Measurements from ENCODE around the gene IL5RA. TPM values are rescaled to one million over a fixed set of nuclear protein-coding genes. Genes with fewer than 3 reads are reported as not detected.

Gene IL5RA
- polyA plus RNA-seq, 1 of the 3 experiments (the other 2 are of a cell fraction) = not detected

GRCh38 chr3:3086239-3086638 lies 23.9 kb downstream of the IL5RA start:
- ChIA-PET CTCF (no interaction called here), POLR2A (no interaction called here)
- 41% methylated on average over 6 of the region's 6 CpGs for WGBS (ENCODE audit: low lambda C conversion rate)

DNA sequence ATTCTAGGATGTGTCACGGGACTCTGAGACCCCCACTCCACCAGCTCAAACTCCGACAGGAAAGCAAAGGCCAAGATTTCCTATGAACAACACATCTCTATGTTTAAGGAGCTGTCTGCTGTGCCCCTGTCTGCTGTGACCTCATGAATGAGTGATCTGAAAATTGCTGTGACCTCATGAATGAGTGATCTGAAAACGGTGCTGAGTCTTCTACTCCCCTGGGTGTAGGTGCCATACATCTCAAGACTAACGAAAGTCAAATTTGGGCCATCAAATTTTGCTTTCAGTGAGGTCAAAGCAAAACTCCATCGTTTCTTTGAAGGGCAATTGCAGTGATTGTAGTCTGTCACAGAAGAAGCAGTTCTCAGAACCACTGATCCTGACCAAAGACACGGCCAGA lies 24.4 kb downstream of the IL5RA start:
- Histone ChIP-seq H3K9ac (no peak overlapping the region), H2AFZ (ENCODE audit: low read depth) (no peak overlapping the region), H3K4me2 (no peak overlapping the region), H3K27me3 (ENCODE audit: insufficient read depth) (no peaks in the 10 kb centered on the region), H3K27ac (ENCODE audit: low read depth in 2 of 2, low read length in 1 of 2) (no peak overlapping the region), H3F3A (replicated peaks; ENCODE audit: insufficient read depth) (no peaks in the 10 kb centered on the region), H3K36me3 (replicated peaks in 1 of 2; ENCODE audit: control insufficient read depth in 1 of 2, insufficient read depth in 2 of 2, low read length in 1 of 2) (no peaks in the 10 kb centered on the region), H3K9me2 (no peaks in the 10 kb centered on the region), H3K79me2 (ENCODE audit: insufficient read depth) (no peaks in the 10 kb centered on the region), H3K4me1 (ENCODE audit: control insufficient read depth in 1 of 2, insufficient read depth in 2 of 2, low read depth in 1 of 2, low read length in 1 of 2) (peaks cover 0 to 3% of the 10 kb centered on the region in 2 experiments; a peak in 1 of 4 replicates), H4K20me1 (ENCODE audit: insufficient read depth) (no peaks in the 10 kb centered on the region), H3K4me3 (ENCODE audit: low read depth in 2 of 2, low read length in 1 of 2) (no peak overlapping the region), H3K9me3 (no peaks in the 10 kb centered on the region)
- POLR2A ChIA-PET = no interaction called here
- TF ChIP-seq CHD2 (IDR thresholded peaks at IDR 0.05; ENCODE audit: low read length, partially characterized antibody) (no peak), RAD21 (IDR thresholded peaks at IDR 0.05; ENCODE audit: low read length) (no peak), MXI1 (IDR thresholded peaks at IDR 0.05; ENCODE audit: low read depth, low read length) (no peak), USF1 (IDR thresholded peaks at IDR 0.05; ENCODE audit: borderline replicate concordance, low read depth) (no peak), GABPA (IDR thresholded peaks at IDR 0.05; ENCODE audit: low read depth) (no peak), TCF12 (IDR thresholded peaks at IDR 0.05) (no peak), FOXM1 (IDR thresholded peaks at IDR 0.05; ENCODE audit: low read depth) (no peak), ELF1 (IDR thresholded peaks at IDR 0.05) (no peak), USF2 (IDR thresholded peaks at IDR 0.05; ENCODE audit: borderline replicate concordance, low read depth, low read length) (no peak), RFX5 (IDR thresholded peaks at IDR 0.05; ENCODE audit: low read length) (no peak), EZH2phosphoT487 (IDR thresholded peaks at IDR 0.05; ENCODE audit: borderline replicate concordance, low read depth) (no peak), RCOR1 (IDR thresholded peaks at IDR 0.05; ENCODE audit: low read length) (no peak), EP300 (IDR thresholded peaks at IDR 0.05; ENCODE audit: borderline replicate concordance in 1 of 2, low read depth in 1 of 2, low read length in 1 of 2) (no peak), RXRA (IDR thresholded peaks at IDR 0.05; ENCODE audit: borderline replicate concordance, low read depth) (no peak), SMC3 (IDR thresholded peaks at IDR 0.05; ENCODE audit: low read depth, low read length) (no peak), TEAD4 (IDR thresholded peaks at IDR 0.05; ENCODE audit: borderline replicate concordance, insufficient read depth) (no peak), NRF1 (IDR thresholded peaks at IDR 0.05; ENCODE audit: low read depth, low read length) (no peak), MEF2A (IDR thresholded peaks at IDR 0.05; ENCODE audit: borderline replicate concordance, low read depth) (no peak)
- no peak for DNase-seq
- 25% methylated on average over 6 of the region's 6 CpGs for WGBS (ENCODE audit: low lambda C conversion rate)
- CTCF ChIA-PET = interaction anchor here (1.1 kb wide), 1 partner anchor 12 kb away, joined by 3 read pairs; no protein-coding TSS in a partner anchor

More at GRCh38 chr3:3086239-3086638, 23.9 kb downstream of the IL5RA start:
- Histone ChIP-seq H3K4me1 (ENCODE audit: control insufficient read depth in 1 of 2, insufficient read depth in 2 of 2, low read depth in 1 of 2, low read length in 1 of 2) (peaks cover 0 to 3% of the 10 kb centered on the region in 2 experiments; a peak in 1 of 4 replicates), H3K4me3 (ENCODE audit: low read depth in 2 of 2, low read length in 1 of 2) (no peak overlapping the region), H3K36me3 (replicated peaks in 1 of 2; ENCODE audit: control insufficient read depth in 1 of 2, insufficient read depth in 2 of 2, low read length in 1 of 2) (no peaks in the 10 kb centered on the region), H3K9ac (no peak overlapping the region), H4K20me1 (ENCODE audit: insufficient read depth) (no peaks in the 10 kb centered on the region), H2AFZ (ENCODE audit: low read depth) (no peak overlapping the region), H3K9me2 (no peaks in the 10 kb centered on the region), H3K4me2 (no peak overlapping the region), H3K27ac (ENCODE audit: low read depth in 2 of 2, low read length in 1 of 2) (no peak overlapping the region), H3K79me2 (ENCODE audit: insufficient read depth) (no peaks in the 10 kb centered on the region), H3F3A (replicated peaks; ENCODE audit: insufficient read depth) (no peaks in the 10 kb centered on the region), H3K9me3 (no peaks in the 10 kb centered on the region), H3K27me3 (ENCODE audit: insufficient read depth) (no peaks in the 10 kb centered on the region)
- no peak for DNase-seq
- TF ChIP-seq FOSL2 (IDR thresholded peaks at IDR 0.05; ENCODE audit: borderline replicate concordance, low read depth) = no peak
- TF ChIP-seq EZH2phosphoT487 (IDR thresholded peaks at IDR 0.05; ENCODE audit: borderline replicate concordance, low read depth) = no peak
- no peak for TF ChIP-seq MEF2A (IDR thresholded peaks at IDR 0.05; ENCODE audit: borderline replicate concordance, low read depth)
- no peak for TF ChIP-seq RFX5 (IDR thresholded peaks at IDR 0.05; ENCODE audit: low read length)
- TF ChIP-seq USF1 (IDR thresholded peaks at IDR 0.05; ENCODE audit: borderline replicate concordance, low read depth) = no peak
- no peak for TF ChIP-seq TCF12 (IDR thresholded peaks at IDR 0.05)
- TF ChIP-seq TEAD4 (IDR thresholded peaks at IDR 0.05; ENCODE audit: borderline replicate concordance, insufficient read depth) = no peak
- TF ChIP-seq FOXM1 (IDR thresholded peaks at IDR 0.05; ENCODE audit: low read depth) = no peak
- TF ChIP-seq JUND (IDR thresholded peaks at IDR 0.05) = no peak
- TF ChIP-seq FOXJ3 (CRISPR knock-in tag; IDR thresholded peaks at IDR 0.05) = no peak
- TF ChIP-seq POLR2AphosphoS5 (IDR thresholded peaks at IDR 0.05; ENCODE audit: low read depth, low read length) = no peak
- TF ChIP-seq, protein P1, sequence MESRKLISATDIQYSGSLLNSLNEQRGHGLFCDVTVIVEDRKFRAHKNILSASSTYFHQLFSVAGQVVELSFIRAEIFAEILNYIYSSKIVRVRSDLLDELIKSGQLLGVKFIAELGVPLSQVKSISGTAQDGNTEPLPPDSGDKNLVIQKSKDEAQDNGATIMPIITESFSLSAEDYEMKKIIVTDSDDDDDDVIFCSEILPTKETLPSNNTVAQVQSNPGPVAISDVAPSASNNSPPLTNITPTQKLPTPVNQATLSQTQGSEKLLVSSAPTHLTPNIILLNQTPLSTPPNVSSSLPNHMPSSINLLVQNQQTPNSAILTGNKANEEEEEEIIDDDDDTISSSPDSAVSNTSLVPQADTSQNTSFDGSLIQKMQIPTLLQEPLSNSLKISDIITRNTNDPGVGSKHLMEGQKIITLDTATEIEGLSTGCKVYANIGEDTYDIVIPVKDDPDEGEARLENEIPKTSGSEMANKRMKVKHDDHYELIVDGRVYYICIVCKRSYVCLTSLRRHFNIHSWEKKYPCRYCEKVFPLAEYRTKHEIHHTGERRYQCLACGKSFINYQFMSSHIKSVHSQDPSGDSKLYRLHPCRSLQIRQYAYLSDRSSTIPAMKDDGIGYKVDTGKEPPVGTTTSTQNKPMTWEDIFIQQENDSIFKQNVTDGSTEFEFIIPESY (IDR thresholded peaks at IDR 0.05; ENCODE audit: borderline replicate concordance, low read depth) = no peak
- TF ChIP-seq MXI1 (IDR thresholded peaks at IDR 0.05; ENCODE audit: low read depth, low read length) = no peak
